Measurements from ENCODE around the gene ATP6V0A1.

GRCh38 chr17:42566215-42566882 is 107.7 kb downstream of the ATP6V0A1 start:
- TF ChIP-seq CTCF (IDR thresholded peaks at IDR 0.05) (no peak), POLR2AphosphoS5 (IDR thresholded peaks at IDR 0.05) (no peak)
